ENCODE data around the gene TCF4.

- TF ChIP-seq CTCF (IDR thresholded peaks at IDR 0.05) (no peak), EZH2 (IDR thresholded peaks at IDR 0.05; ENCODE audit: borderline replicate concordance, insufficient read depth, low read depth, low read length, poor library complexity, severe bottlenecking) (no peak)
Measured at GRCh38 chr18:55605733-55606338, 17.8 kb upstream of the TCF4 start.

All from B cell (primary cell).